Measurements from ENCODE around the gene TMEM30B.

TMEM30B gene

GRCh38 chr14:61300754-61301153 is 19.6 kb upstream of the TMEM30B start:
- no peak for DNase-seq
- POLR2A ChIA-PET = no interaction called here
- Histone ChIP-seq H3K36me3 (ENCODE audit: control insufficient read depth in 4 of 4, insufficient read depth in 4 of 4, low read length in 3 of 4) (no peaks in the 10 kb centered on the region), H3K9me3 (ENCODE audit: control extremely low read depth in 1 of 5, control insufficient read depth in 4 of 5, insufficient read depth in 2 of 5, low read depth in 1 of 5, low read length in 4 of 5) (peaks cover 0 to 8% (median 2%) of the 10 kb centered on the region in 5 experiments), H3K27me3 (replicated peaks in 2 of 5; ENCODE audit: control insufficient read depth in 4 of 5, insufficient read depth in 5 of 5, low read length in 4 of 5) (no peaks in the 10 kb centered on the region), H3K4me3 (ENCODE audit: control insufficient read depth in 1 of 7, extremely low read depth in 1 of 7, insufficient read depth in 4 of 7, low read depth in 2 of 7, low read length in 6 of 7) (no peak overlapping the region), H3K4me1 (ENCODE audit: control extremely low read depth in 1 of 4, control insufficient read depth in 4 of 4, insufficient read depth in 4 of 4, low read length in 3 of 4) (peaks cover 0 to 26% (median 5%) of the 10 kb centered on the region in 4 experiments), H3K27ac (ENCODE audit: insufficient read depth in 1 of 2, low read depth in 1 of 2, low read length in 2 of 2, poor library complexity in 1 of 2, severe bottlenecking in 2 of 2) (no peak overlapping the region)
- CTCF ChIA-PET = interaction anchor here (1.0 kb wide), 1 partner anchor 121 kb away, joined by 3 read pairs; no protein-coding TSS in a partner anchor
- 98% methylated on average over 6 of the region's 7 CpGs for WGBS (ENCODE audit: insufficient coverage)

GRCh38 chr14:61300209-61300608 is 19.1 kb upstream of the TMEM30B start:
- no peak overlapping the region for H3K4me3 ChIP-seq (ENCODE audit: control insufficient read depth in 1 of 7, extremely low read depth in 1 of 7, insufficient read depth in 4 of 7, low read depth in 2 of 7, low read length in 6 of 7)
- ChIA-PET CTCF (interaction anchor here (0.9 to 2.8 kb wide), 2 partner anchors 8 to 538 kb away, joined by 3 to 12 read pairs; no protein-coding TSS in a partner anchor), POLR2A (no interaction called here)
- H3K4me1 ChIP-seq (ENCODE audit: control extremely low read depth in 1 of 4, control insufficient read depth in 4 of 4, insufficient read depth in 4 of 4, low read length in 3 of 4) = peaks cover 0 to 26% (median 5%) of the 10 kb centered on the region in 4 experiments
- no peaks in the 10 kb centered on the region for H3K27me3 ChIP-seq (replicated peaks in 2 of 5; ENCODE audit: control insufficient read depth in 4 of 5, insufficient read depth in 5 of 5, low read length in 4 of 5)
- DNase-seq = no peak
- WGBS (ENCODE audit: insufficient coverage) = no CpG with 5 or more reads among the region's 2 CpGs
- no peak overlapping the region for H3K27ac ChIP-seq (ENCODE audit: insufficient read depth in 1 of 2, low read depth in 1 of 2, low read length in 2 of 2, poor library complexity in 1 of 2, severe bottlenecking in 2 of 2)
- no peaks in the 10 kb centered on the region for H3K36me3 ChIP-seq (ENCODE audit: control insufficient read depth in 4 of 4, insufficient read depth in 4 of 4, low read length in 3 of 4)
- H3K9me3 ChIP-seq (ENCODE audit: control extremely low read depth in 1 of 5, control insufficient read depth in 4 of 5, insufficient read depth in 2 of 5, low read depth in 1 of 5, low read length in 4 of 5) = peaks cover 0 to 8% (median 2%) of the 10 kb centered on the region in 5 experiments

- Histone ChIP-seq H3K4me1 (ENCODE audit: control extremely low read depth in 1 of 4, control insufficient read depth in 4 of 4, insufficient read depth in 4 of 4, low read length in 3 of 4) (peaks cover 0 to 26% (median 5%) of the 10 kb centered on the region in 4 experiments), H3K36me3 (ENCODE audit: control insufficient read depth in 4 of 4, insufficient read depth in 4 of 4, low read length in 3 of 4) (no peaks in the 10 kb centered on the region), H3K27ac (ENCODE audit: insufficient read depth in 1 of 2, low read depth in 1 of 2, low read length in 2 of 2, poor library complexity in 1 of 2, severe bottlenecking in 2 of 2) (no peak overlapping the region), H3K9me3 (ENCODE audit: control extremely low read depth in 1 of 5, control insufficient read depth in 4 of 5, insufficient read depth in 2 of 5, low read depth in 1 of 5, low read length in 4 of 5) (peaks cover 0 to 3% (median 0%) of the 10 kb centered on the region in 5 experiments), H3K4me3 (ENCODE audit: control insufficient read depth in 1 of 7, extremely low read depth in 1 of 7, insufficient read depth in 4 of 7, low read depth in 2 of 7, low read length in 6 of 7) (no peak overlapping the region), H3K27me3 (replicated peaks in 2 of 5; ENCODE audit: control insufficient read depth in 4 of 5, insufficient read depth in 5 of 5, low read length in 4 of 5) (no peaks in the 10 kb centered on the region)
- ChIA-PET CTCF (interaction anchor here (1.2 to 2.8 kb wide), 6 partner anchors 10 to 538 kb away, joined by 3 to 12 read pairs (median 8); no protein-coding TSS in a partner anchor), POLR2A (no interaction called here)
- DNase-seq = no peak
- 20% methylated on average over 2 of the region's 3 CpGs for WGBS (ENCODE audit: insufficient coverage)
Measured at GRCh38 chr14:61298824-61299223, 17.7 kb upstream of the TMEM30B start.

- WGBS (ENCODE audit: insufficient coverage) = 100% methylated on average over 3 of the region's 6 CpGs
- CTCF ChIA-PET = interaction anchor here (0.8 to 2.9 kb wide), 10 partner anchors 11 to 540 kb away, joined by 3 to 12 read pairs (median 6); partner anchors contain the start of gene PRKCH
- H3K36me3 ChIP-seq (ENCODE audit: control insufficient read depth in 4 of 4, insufficient read depth in 4 of 4, low read length in 3 of 4) = no peaks in the 10 kb centered on the region
- no peaks in the 10 kb centered on the region for H3K27me3 ChIP-seq (replicated peaks in 2 of 5; ENCODE audit: control insufficient read depth in 4 of 5, insufficient read depth in 5 of 5, low read length in 4 of 5)
- H3K27ac ChIP-seq (ENCODE audit: insufficient read depth in 1 of 2, low read depth in 1 of 2, low read length in 2 of 2, poor library complexity in 1 of 2, severe bottlenecking in 2 of 2) = no peak overlapping the region
- no peaks in the 10 kb centered on the region for H3K9me3 ChIP-seq (ENCODE audit: control extremely low read depth in 1 of 5, control insufficient read depth in 4 of 5, insufficient read depth in 2 of 5, low read depth in 1 of 5, low read length in 4 of 5)
- peaks cover 0 to 26% (median 5%) of the 10 kb centered on the region in 4 experiments for H3K4me1 ChIP-seq (ENCODE audit: control extremely low read depth in 1 of 4, control insufficient read depth in 4 of 4, insufficient read depth in 4 of 4, low read length in 3 of 4)
- POLR2A ChIA-PET = no interaction called here
- DNase-seq = no peak
- no peak overlapping the region for H3K4me3 ChIP-seq (ENCODE audit: control insufficient read depth in 1 of 7, extremely low read depth in 1 of 7, insufficient read depth in 4 of 7, low read depth in 2 of 7, low read length in 6 of 7)
Measured at GRCh38 chr14:61297581-61297980, 16.4 kb upstream of the TMEM30B start.

GRCh38 chr14:61296719-61297502 is 15.8 kb upstream of the TMEM30B start:
- H3K4me3 ChIP-seq (ENCODE audit: control insufficient read depth in 1 of 7, extremely low read depth in 1 of 7, insufficient read depth in 4 of 7, low read depth in 2 of 7, low read length in 6 of 7) = no peak overlapping the region
- peak; percentile 60 to 80 (median 77) for DNase-seq
- H3K4me1 ChIP-seq (ENCODE audit: control extremely low read depth in 1 of 4, control insufficient read depth in 4 of 4, insufficient read depth in 4 of 4, low read length in 3 of 4) = peaks cover 0 to 26% (median 5%) of the 10 kb centered on the region in 4 experiments
- H3K27me3 ChIP-seq (replicated peaks in 2 of 5; ENCODE audit: control insufficient read depth in 4 of 5, insufficient read depth in 5 of 5, low read length in 4 of 5) = no peaks in the 10 kb centered on the region
- H3K27ac ChIP-seq (ENCODE audit: insufficient read depth in 1 of 2, low read depth in 1 of 2, low read length in 2 of 2, poor library complexity in 1 of 2, severe bottlenecking in 2 of 2) = no peak overlapping the region
- no CpG with 5 or more reads among the region's 2 CpGs for WGBS (ENCODE audit: insufficient coverage)
- POLR2A ChIA-PET = no interaction called here
- CTCF ChIA-PET = interaction anchor here (0.6 to 2.9 kb wide), 21 partner anchors 8 to 540 kb away, joined by 3 to 13 read pairs (median 4); no protein-coding TSS in a partner anchor
- no peaks in the 10 kb centered on the region for H3K9me3 ChIP-seq (ENCODE audit: control extremely low read depth in 1 of 5, control insufficient read depth in 4 of 5, insufficient read depth in 2 of 5, low read depth in 1 of 5, low read length in 4 of 5)
- H3K36me3 ChIP-seq (ENCODE audit: control insufficient read depth in 4 of 4, insufficient read depth in 4 of 4, low read length in 3 of 4) = no peaks in the 10 kb centered on the region

- Histone ChIP-seq H3K4me1 (ENCODE audit: control extremely low read depth in 1 of 4, control insufficient read depth in 4 of 4, insufficient read depth in 4 of 4, low read length in 3 of 4) (peaks cover 0 to 26% (median 5%) of the 10 kb centered on the region in 4 experiments), H3K27ac (ENCODE audit: insufficient read depth in 1 of 2, low read depth in 1 of 2, low read length in 2 of 2, poor library complexity in 1 of 2, severe bottlenecking in 2 of 2) (no peak overlapping the region), H3K36me3 (ENCODE audit: control insufficient read depth in 4 of 4, insufficient read depth in 4 of 4, low read length in 3 of 4) (no peaks in the 10 kb centered on the region), H3K4me3 (ENCODE audit: control insufficient read depth in 1 of 7, extremely low read depth in 1 of 7, insufficient read depth in 4 of 7, low read depth in 2 of 7, low read length in 6 of 7) (no peak overlapping the region), H3K27me3 (replicated peaks in 2 of 5; ENCODE audit: control insufficient read depth in 4 of 5, insufficient read depth in 5 of 5, low read length in 4 of 5) (no peaks in the 10 kb centered on the region), H3K9me3 (ENCODE audit: control extremely low read depth in 1 of 5, control insufficient read depth in 4 of 5, insufficient read depth in 2 of 5, low read depth in 1 of 5, low read length in 4 of 5) (no peaks in the 10 kb centered on the region)
- 90% methylated on average over 3 of the region's 3 CpGs for WGBS (ENCODE audit: insufficient coverage)
- ChIA-PET POLR2A (no interaction called here), CTCF (interaction anchor here (0.6 to 2.9 kb wide), 18 partner anchors 8 to 541 kb away, joined by 3 to 13 read pairs (median 4); no protein-coding TSS in a partner anchor)
- DNase-seq = no peak
Measured at GRCh38 chr14:61296151-61296550, 15.0 kb upstream of the TMEM30B start.

- CTCF ChIA-PET = interaction anchor here (0.8 to 4.6 kb wide), 4 partner anchors 9 to 170 kb away, joined by 3 to 29 read pairs (median 6); partner anchors contain the start of gene TMEM30B
- WGBS (ENCODE audit: insufficient coverage) = no CpG with 5 or more reads among the region's 1 CpG
- Histone ChIP-seq H3K27ac (ENCODE audit: insufficient read depth in 1 of 2, low read depth in 1 of 2, low read length in 2 of 2, poor library complexity in 1 of 2, severe bottlenecking in 2 of 2) (no peak overlapping the region), H3K36me3 (ENCODE audit: control insufficient read depth in 4 of 4, insufficient read depth in 4 of 4, low read length in 3 of 4) (no peaks in the 10 kb centered on the region), H3K4me1 (ENCODE audit: control extremely low read depth in 1 of 4, control insufficient read depth in 4 of 4, insufficient read depth in 4 of 4, low read length in 3 of 4) (no peaks in the 10 kb centered on the region), H3K9me3 (ENCODE audit: control extremely low read depth in 1 of 5, control insufficient read depth in 4 of 5, insufficient read depth in 2 of 5, low read depth in 1 of 5, low read length in 4 of 5) (no peaks in the 10 kb centered on the region), H3K27me3 (replicated peaks in 2 of 5; ENCODE audit: control insufficient read depth in 4 of 5, insufficient read depth in 5 of 5, low read length in 4 of 5) (no peaks in the 10 kb centered on the region), H3K4me3 (ENCODE audit: control insufficient read depth in 1 of 7, extremely low read depth in 1 of 7, insufficient read depth in 4 of 7, low read depth in 2 of 7, low read length in 6 of 7) (no peak overlapping the region)
- POLR2A ChIA-PET = no interaction called here
- DNase-seq = no peak
Measured at GRCh38 chr14:61290701-61291100, 9.6 kb upstream of the TMEM30B start.
